ENCODE data around the gene POU4F2. TPM values are rescaled to one million over a fixed set of nuclear protein-coding genes. Genes with fewer than 3 reads are reported as not detected.
"Not testable (repeated sequence)": the region's sequence is repeated elsewhere in the genome, so short reads cannot be mapped to it uniquely, and the experiment has no call there.

Gene POU4F2
- total and polyA plus RNA-seq, 2 donors (not counting 3 experiments of a cell fraction or from before 2014, with no cell fraction given): not detected

- CTCF ChIA-PET: no interaction called here
- Histone ChIP-seq H3K36me3 (ENCODE audit: control insufficient read depth in 2 of 2, extremely low read depth in 1 of 2, insufficient read depth in 2 of 2, low read length in 2 of 2) (no peaks in the 10 kb centered on the region), H3K79me2 (ENCODE audit: control insufficient read depth, insufficient read depth, low read length) (no peaks in the 10 kb centered on the region), H4K20me1 (replicated peaks; ENCODE audit: control insufficient read depth, extremely low read depth, insufficient read depth, low read length) (no peaks in the 10 kb centered on the region), H3K4me1 (ENCODE audit: control insufficient read depth, extremely low read depth, insufficient read depth, low read length) (no peaks in the 10 kb centered on the region), H3K9me1 (replicated peaks; ENCODE audit: control insufficient read depth, extremely low read depth, insufficient read depth, low read length) (no peaks in the 10 kb centered on the region), H3K4me2 (ENCODE audit: insufficient read depth, low read length) (no peak overlapping the region), H3K4me3 (replicated peaks in 1 of 3; ENCODE audit: insufficient read depth in 1 of 3, low read depth in 1 of 3, low read length in 3 of 3) (no peak overlapping the region), H3K27ac (ENCODE audit: insufficient read depth, low read depth, low read length) (no peak overlapping the region), H3K27me3 (ENCODE audit: control insufficient read depth in 2 of 2, insufficient read depth in 2 of 2, low read length in 2 of 2) (peaks cover 8 to 10% of the 10 kb centered on the region in 2 experiments), H3K9ac (replicated peaks; ENCODE audit: extremely low read depth, insufficient read depth, low read length) (no peak overlapping the region), H2AFZ (ENCODE audit: low read depth, low read length) (no peak overlapping the region), H3K9me3 (replicated peaks; ENCODE audit: control insufficient read depth, insufficient read depth, low read length) (no peaks in the 10 kb centered on the region)
- intact Hi-C loops (cut with micrococcal nuclease): no loop called here
- DNase-seq (ENCODE audit: low read depth, low spot score) (no peak), FAIRE-seq (no peak)
- dilution Hi-C loops (cut with MboI; ENCODE audit: extremely low pct_ligation_motif_present, low sequenced_read_pairs): no loop called here
- POLR2A ChIA-PET: no interaction called here
- no TSS peak for BruUV-seq (replicated peaks)
- no peak for TF ChIP-seq MAX (IDR thresholded peaks at IDR 0.05; ENCODE audit: insufficient read depth, insufficient read length)
- TF ChIP-seq, protein P1, sequence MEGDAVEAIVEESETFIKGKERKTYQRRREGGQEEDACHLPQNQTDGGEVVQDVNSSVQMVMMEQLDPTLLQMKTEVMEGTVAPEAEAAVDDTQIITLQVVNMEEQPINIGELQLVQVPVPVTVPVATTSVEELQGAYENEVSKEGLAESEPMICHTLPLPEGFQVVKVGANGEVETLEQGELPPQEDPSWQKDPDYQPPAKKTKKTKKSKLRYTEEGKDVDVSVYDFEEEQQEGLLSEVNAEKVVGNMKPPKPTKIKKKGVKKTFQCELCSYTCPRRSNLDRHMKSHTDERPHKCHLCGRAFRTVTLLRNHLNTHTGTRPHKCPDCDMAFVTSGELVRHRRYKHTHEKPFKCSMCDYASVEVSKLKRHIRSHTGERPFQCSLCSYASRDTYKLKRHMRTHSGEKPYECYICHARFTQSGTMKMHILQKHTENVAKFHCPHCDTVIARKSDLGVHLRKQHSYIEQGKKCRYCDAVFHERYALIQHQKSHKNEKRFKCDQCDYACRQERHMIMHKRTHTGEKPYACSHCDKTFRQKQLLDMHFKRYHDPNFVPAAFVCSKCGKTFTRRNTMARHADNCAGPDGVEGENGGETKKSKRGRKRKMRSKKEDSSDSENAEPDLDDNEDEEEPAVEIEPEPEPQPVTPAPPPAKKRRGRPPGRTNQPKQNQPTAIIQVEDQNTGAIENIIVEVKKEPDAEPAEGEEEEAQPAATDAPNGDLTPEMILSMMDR (IDR thresholded peaks at IDR 0.05; ENCODE audit: extremely low read depth in 1 of 2, insufficient read depth in 1 of 2, low read depth in 1 of 2, low read length in 2 of 2): no peak
- TF ChIP-seq POLR2AphosphoS5 (IDR thresholded peaks at IDR 0.05; ENCODE audit: insufficient read depth, low read depth, low read length): no peak
- TF ChIP-seq EZH2 (IDR thresholded peaks at IDR 0.05; ENCODE audit: borderline replicate concordance, low read depth, low read length, severe bottlenecking): no peak
- TF ChIP-seq JUN (IDR thresholded peaks at IDR 0.05; ENCODE audit: borderline replicate concordance, insufficient read depth, insufficient read length, low read depth): no peak
- no peak for TF ChIP-seq GATA2 (IDR thresholded peaks at IDR 0.05; ENCODE audit: insufficient read depth, insufficient read length, low read depth, low read length)
- no peak for TF ChIP-seq POLR2A (IDR thresholded peaks at IDR 0.05; ENCODE audit: low read depth, low read length)
- no peak for TF ChIP-seq FOS (IDR thresholded peaks at IDR 0.05; ENCODE audit: borderline replicate concordance, insufficient read depth, low read length)
- no peak for TF ChIP-seq MYC (IDR thresholded peaks at IDR 0.05; ENCODE audit: low read depth, low read length)
Measured at GRCh38 chr4:146661367-146661766, 22.7 kb downstream of the POU4F2 start.

GRCh38 chr4:146663968-146664311 is 25.2 kb downstream of the POU4F2 start:
- H3K9me1 ChIP-seq (replicated peaks; ENCODE audit: control insufficient read depth, extremely low read depth, insufficient read depth, low read length); DNase-seq (ENCODE audit: low read depth, low spot score); BruUV-seq (replicated peaks); CTCF ChIA-PET; H4K20me1 ChIP-seq (replicated peaks; ENCODE audit: control insufficient read depth, extremely low read depth, insufficient read depth, low read length); H3K27me3 ChIP-seq (ENCODE audit: control insufficient read depth in 2 of 2, insufficient read depth in 2 of 2, low read length in 2 of 2); H3K27ac ChIP-seq (ENCODE audit: insufficient read depth, low read depth, low read length); POLR2A ChIA-PET; H3K79me2 ChIP-seq (ENCODE audit: control insufficient read depth, insufficient read depth, low read length); H3K4me1 ChIP-seq (ENCODE audit: control insufficient read depth, extremely low read depth, insufficient read depth, low read length); FAIRE-seq; H3K36me3 ChIP-seq (ENCODE audit: control insufficient read depth in 2 of 2, extremely low read depth in 1 of 2, insufficient read depth in 2 of 2, low read length in 2 of 2); dilution Hi-C loops (cut with MboI; ENCODE audit: extremely low pct_ligation_motif_present, low sequenced_read_pairs); H2AFZ ChIP-seq (ENCODE audit: low read depth, low read length); H3K9me3 ChIP-seq (replicated peaks; ENCODE audit: control insufficient read depth, insufficient read depth, low read length); H3K9ac ChIP-seq (replicated peaks; ENCODE audit: extremely low read depth, insufficient read depth, low read length); H3K4me2 ChIP-seq (ENCODE audit: insufficient read depth, low read length); H3K4me3 ChIP-seq (replicated peaks in 1 of 3; ENCODE audit: insufficient read depth in 1 of 3, low read depth in 1 of 3, low read length in 3 of 3); intact Hi-C loops (cut with micrococcal nuclease): not testable (repeated sequence)
